HepG2 (cell line): Measurements from ENCODE around the gene LAPTM4A. TPM values are rescaled to one million over a fixed set of nuclear protein-coding genes. Genes with fewer than 3 reads are reported as not detected.
A peak's percentile ranks its signal among the peaks of the same experiment; 100 is the strongest.

ENCODE experiments used
- ATAC-seq: fragments of 200-7000 bp; cut with Tn5 transposase; 3 replicates; pipeline ENCODE4 v1.9.1; 2020; ENCODE audit warnings: mild to moderate bottlenecking, moderate library complexity
- BruUV-seq: library from RNA; stranded (reverse); fragments of 400-500 nt; replicated peaks from 2 replicates; lab custom pipeline; 2021; lab: Mats Ljungman, UMichigan
- CTCF ChIA-PET: fragments of 300-600 bp; formaldehyde crosslinking; extraction: SDS; loops from one replicate; lab custom pipeline; 2021; ENCODE audit warnings: low total read pairs, inconsistent platforms, low intra/inter-chr PET ratio; lab: Yijun Ruan, JAX
- POLR2A ChIA-PET: fragments of 350-600 bp; sonication (Branson Sonifier 250); formaldehyde crosslinking; loops from one replicate; lab custom pipeline; 2020; ENCODE audit warnings: antibody characterized with exemption, inconsistent platforms; lab: Yijun Ruan, JAX
- DNase-seq: peaks from one replicate; pipeline ENCODE4 v3.0.0-alpha.2; 2015; ENCODE audit warnings: low spot score
- FAIRE-seq: peaks from 3 replicates; lab custom pipeline; 2011; peaks lifted over from hg19 to GRCh38; lab: Jason Lieb, UNC
- H2AFZ ChIP-seq: one replicate; pipeline ENCODE4 v1.6.1; 2011; ENCODE audit warnings: low read length, inconsistent platforms
- H3K27ac ChIP-seq: fragments of 300-600 bp; 3 replicates; pipeline ENCODE4 v1.8.0; 2011; ENCODE audit warnings: mixed run types, mild to moderate bottlenecking, mixed read lengths, low read length, inconsistent platforms; ENCODE audit not compliant: insufficient read depth; ENCODE audit errors: extremely low read length
- H3K27me3 ChIP-seq, 2 experiments: fragments of 200-600 bp in 1 of 2; 2 replicates in 1 of 2; 3 replicates in 1 of 2; pipeline versions ENCODE4 v1.6.0 to v1.8.0; 2011; ENCODE audit warnings: low read length in 2 of 2, mild to moderate bottlenecking in 2 of 2, moderate library complexity in 2 of 2, inconsistent platforms in 1 of 2; ENCODE audit not compliant: insufficient read depth in 2 of 2, control insufficient read depth in 1 of 2
- H3K36me3 ChIP-seq, 2 experiments: fragments of 200-600 bp in 1 of 2; replicated peaks in 1 of 2; 2 replicates in 1 of 2; 3 replicates in 1 of 2; pipeline versions ENCODE4 v1.5.1 to v1.8.0; 2011; ENCODE audit warnings: low read length in 2 of 2, inconsistent platforms in 1 of 2; ENCODE audit not compliant: insufficient read depth in 2 of 2, control insufficient read depth in 1 of 2
- H3K4me1 ChIP-seq: 2 replicates; pipeline ENCODE4 v1.5.1; 2012; ENCODE audit warnings: low read length, inconsistent platforms; ENCODE audit not compliant: insufficient read depth
- H3K4me2 ChIP-seq: 2 replicates; pipeline ENCODE4 v1.6.0; 2011; ENCODE audit warnings: low read depth, low read length, inconsistent platforms
- H3K4me3 ChIP-seq, 3 experiments: fragments of 200-600 bp in 1 of 3; sonication (generic), shearing (Covaris generic) in 1 of 3; replicated peaks in 1 of 3; 2 replicates each; pipeline ENCODE4 v1.5.1; 2011 to 2016; ENCODE audit warnings: low read length in 3 of 3, inconsistent platforms in 2 of 3, low read depth in 2 of 3, mild to moderate bottlenecking in 2 of 3, control low read depth in 1 of 3, mixed read lengths in 1 of 3; ENCODE audit not compliant: insufficient read depth in 1 of 3
- H3K79me2 ChIP-seq: one replicate; pipeline ENCODE4 v1.6.1; 2011; ENCODE audit warnings: low read length, inconsistent platforms; ENCODE audit not compliant: insufficient read depth
- H3K9ac ChIP-seq: 2 replicates; pipeline ENCODE4 v1.6.0; 2011; ENCODE audit warnings: mild to moderate bottlenecking, low read depth, low read length, inconsistent platforms; ENCODE audit not compliant: insufficient read depth
- H3K9me3 ChIP-seq: 2 replicates; pipeline ENCODE4 v1.5.1; 2012; ENCODE audit warnings: mild to moderate bottlenecking, low read length
- H4K20me1 ChIP-seq: 2 replicates; pipeline ENCODE4 v1.6.0; 2011; ENCODE audit warnings: inconsistent platforms, mild to moderate bottlenecking, low read length, moderate library complexity; ENCODE audit not compliant: insufficient read depth
- AGO1 ChIP-seq: fragments of 200-400 bp; formaldehyde crosslinking; IDR thresholded peaks from 2 replicates; pipeline ENCODE4 v1.6.1; 2017; ENCODE audit warnings: mild to moderate bottlenecking, low read depth, low read length, moderate library complexity; ENCODE audit not compliant: poor library complexity, severe bottlenecking
- BRD4 ChIP-seq: sonication (generic); formaldehyde crosslinking; IDR thresholded peaks from 2 replicates; pipeline ENCODE4 v1.4.0; 2020; ENCODE audit warnings: missing genetic modification reagents
- HOMEZ ChIP-seq: IDR thresholded peaks from 2 replicates; pipeline ENCODE4 v1.6.1; 2016; ENCODE audit warnings: low read depth
- MIER3 ChIP-seq: IDR thresholded peaks from 2 replicates; pipeline ENCODE4 v1.6.1; 2016; ENCODE audit warnings: missing compliant biosample characterization, borderline replicate concordance
- NFYC ChIP-seq: IDR thresholded peaks from 2 replicates; pipeline ENCODE4 v1.6.1; 2016; ENCODE audit warnings: missing genetic modification reagents, missing compliant biosample characterization
- RARA ChIP-seq: IDR thresholded peaks from 2 replicates; pipeline ENCODE4 v1.6.1; 2016; ENCODE audit warnings: missing genetic modification reagents, missing compliant biosample characterization
- TMF1 ChIP-seq: sonication (generic); formaldehyde crosslinking; IDR thresholded peaks from 2 replicates; pipeline ENCODE4 v1.8.1; 2022; ENCODE audit warnings: low read depth, missing genetic modification reagents
- ZBTB39 ChIP-seq: sonication (generic); formaldehyde crosslinking; IDR thresholded peaks from 2 replicates; pipeline ENCODE4 v1.5.0; 2020; ENCODE audit warnings: missing genetic modification reagents
- ZFP90 ChIP-seq: sonication (generic); formaldehyde crosslinking; IDR thresholded peaks from 2 replicates; pipeline ENCODE4 v1.8.0; 2022; ENCODE audit warnings: missing genetic modification reagents, mild to moderate bottlenecking, inconsistent platforms, borderline replicate concordance
- ZNF317 ChIP-seq: sonication (generic); formaldehyde crosslinking; IDR thresholded peaks from 2 replicates; pipeline ENCODE4 v1.5.0; 2020; ENCODE audit warnings: mild to moderate bottlenecking, missing genetic modification reagents
- ZNF460 ChIP-seq: sonication (generic); formaldehyde crosslinking; IDR thresholded peaks from 2 replicates; pipeline ENCODE4 v1.5.1; 2020; ENCODE audit warnings: missing genetic modification reagents, mild to moderate bottlenecking, borderline replicate concordance
- ZNF724P ChIP-seq: sonication (generic); formaldehyde crosslinking; IDR thresholded peaks from 2 replicates; pipeline ENCODE4 v1.8.0; 2022; ENCODE audit warnings: missing genetic modification reagents, borderline replicate concordance
- ZNF75D ChIP-seq: sonication (generic); formaldehyde crosslinking; IDR thresholded peaks from 2 replicates; pipeline ENCODE4 v1.8.1; 2023; ENCODE audit warnings: missing genetic modification reagents, mild to moderate bottlenecking, borderline replicate concordance
- WGBS: methylation state at CpG from one replicate; pipeline ENCODE4 v1.1.6; 2017; ENCODE audit warnings: low lambda C conversion rate; 5-methylcytosine and 5-hydroxymethylcytosine counted together
- in situ Hi-C: cut with HindIII; loops from 2 replicates; pipeline ENCODE4 v1.10.0; 2017; ENCODE audit warnings: low pct_unique_long_range_greater_than_20kb; ENCODE audit not compliant: extremely low pct_ligation_motif_present
- intact Hi-C: fragments of 100-400 bp; cut with micrococcal nuclease; formaldehyde crosslinking; loops from one replicate; pipeline ENCODE4 v1.10.0; 2022; ENCODE audit not compliant: unreplicated experiment
- polyA plus RNA-seq, 8 experiments: library from polyadenylated mRNA; depleted of rRNA in 3 of 8; stranded (reverse) in 7 of 8; unstranded in 1 of 8; fragments of >200 nt; fragmentation: Illumina TruSeq in 4 of 8; extraction: Trizol in 4 of 8; gene quantifications; 2 replicates each; pipeline versions ENCODE4 v1.2.1 to v1.2.3, GENCODE V29; 2011 to 2016; ENCODE audit warnings: low read depth in 4 of 8, missing spikeins in 1 of 8, mixed read lengths in 1 of 8; ENCODE audit not compliant: insufficient read depth in 1 of 8
- total RNA-seq, 5 experiments: library from RNA; depleted of rRNA; stranded (reverse); fragments of >200 nt; fragmentation: Illumina TruSeq; extraction: Trizol; gene quantifications; 2 replicates each; pipeline ENCODE4 v1.2.3, GENCODE V29; 2016; ENCODE audit warnings: low read depth in 1 of 5
- TF ChIP-seq, protein P1 (sequence below): fragments of 450-650 bp; IDR thresholded peaks from 2 replicates; pipeline ENCODE4 v1.6.1; 2017; ENCODE audit warnings: mild to moderate bottlenecking
- TF ChIP-seq, protein P2 (sequence below): sonication (generic); formaldehyde crosslinking; IDR thresholded peaks from 2 replicates; pipeline ENCODE4 v1.8.0; 2022; ENCODE audit warnings: missing genetic modification reagents, low read depth, mild to moderate bottlenecking, borderline replicate concordance

The LAPTM4A gene
- total and polyA plus RNA-seq, 2 of the 13 experiments (the other 11 are each of a cell fraction or from before 2014, with no cell fraction given) = 116 to 558 TPM

DNA sequence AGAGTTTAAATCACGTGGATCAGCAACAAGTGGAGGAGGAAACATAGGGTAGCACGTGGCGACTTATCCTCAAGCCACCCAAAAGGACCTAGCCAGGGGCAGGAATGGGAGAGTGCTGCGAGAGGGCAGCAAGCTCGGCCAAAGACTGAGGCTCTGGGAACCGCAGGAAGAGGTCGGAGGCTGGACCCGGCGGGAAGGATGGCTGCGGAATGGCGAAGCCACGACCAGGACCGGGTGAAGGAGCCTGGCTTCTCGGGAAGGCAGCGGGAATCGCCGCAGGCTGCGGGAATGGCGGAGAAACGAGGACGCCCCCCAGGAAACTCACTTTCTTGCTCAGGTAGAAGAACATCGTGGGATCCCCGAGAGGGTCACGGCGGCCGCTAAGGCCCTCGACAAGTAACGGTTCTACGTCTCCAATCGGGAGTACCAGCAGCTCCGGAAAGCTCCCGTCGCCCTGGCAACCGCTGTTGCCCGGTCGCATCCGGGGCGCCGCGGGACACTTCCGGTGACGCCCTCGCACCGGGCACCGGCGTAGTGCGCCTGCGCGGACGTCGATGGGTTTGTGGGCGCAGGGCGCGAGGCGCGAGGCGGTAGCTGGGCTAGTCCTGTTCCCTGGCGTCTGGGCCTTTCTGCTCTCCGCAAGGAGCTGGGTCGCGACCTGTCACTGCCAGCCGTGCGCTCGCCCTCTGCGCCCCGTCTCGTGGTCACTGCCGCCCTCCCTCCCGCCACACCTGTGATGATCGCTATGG lies 61.6 kb downstream of the LAPTM4A start, which contains the start of gene WDR35:
Gene WDR35, minus strand, starts transcription at position 439 of the 749 bp plus-strand sequence. Its CDS starts 90 bp downstream, at position 349.
- H3K9me3 ChIP-seq = no peaks in the 10 kb centered on the region
- peak within 1 kb of the TSS; percentile 75 to 90 (median 78) for H3K4me3 ChIP-seq
- FAIRE-seq = no peak
- peak within 1 kb of the TSS; percentile 57 for H2AFZ ChIP-seq
- under 1% methylated on average over 26 of the region's 70 CpGs for WGBS
- peaks cover 22% of the 10 kb centered on the region for H3K79me2 ChIP-seq
- peak; percentile 90 for DNase-seq
- peaks cover 30% of the 10 kb centered on the region for H3K4me1 ChIP-seq
- in situ Hi-C loops = no loop called here
- CTCF ChIA-PET = interaction anchor here (2.0 kb wide), 1 partner anchor 108 kb away, joined by 5 read pairs; no protein-coding TSS in a partner anchor
- H3K9ac ChIP-seq = peak within 1 kb of the TSS; percentile 69
- peak within 1 kb of the TSS; percentile 92 for H3K4me2 ChIP-seq
- peaks cover 3 to 4% of the 10 kb centered on the region in 2 experiments; a peak in 4 of 5 replicates for H3K36me3 ChIP-seq
- ATAC-seq = peak; percentile 97
- BruUV-seq = no TSS peak
- no peaks in the 10 kb centered on the region for H4K20me1 ChIP-seq
- H3K27me3 ChIP-seq = no peaks in the 10 kb centered on the region; a peak in 1 of 5 replicates
- intact Hi-C loops = loop anchor here (1.0 to 2.0 kb wide), 2 partner anchors 25 to 61 kb away; partner anchors contain the start of gene LAPTM4A
- POLR2A ChIA-PET = interaction anchor here (0.5 to 2.0 kb wide), 11 partner anchors 17 to 235 kb away, joined by 3 to 28 read pairs (median 6); partner anchors contain the start of genes LAPTM4A and TTC32
- peak within 1 kb of the TSS; percentile 70 for H3K27ac ChIP-seq
- peak; percentile 85; the same call in 1 of the 2 replicates for TF ChIP-seq ZBTB39 (CRISPR knock-in tag)
- peak; percentile 84 for TF ChIP-seq BRD4 (CRISPR knock-in tag)
- peak; percentile 69; the same call in 1 of the 2 replicates for TF ChIP-seq RARA
- no peak for TF ChIP-seq ZNF75D (CRISPR knock-in tag)
- TF ChIP-seq, protein P1, sequence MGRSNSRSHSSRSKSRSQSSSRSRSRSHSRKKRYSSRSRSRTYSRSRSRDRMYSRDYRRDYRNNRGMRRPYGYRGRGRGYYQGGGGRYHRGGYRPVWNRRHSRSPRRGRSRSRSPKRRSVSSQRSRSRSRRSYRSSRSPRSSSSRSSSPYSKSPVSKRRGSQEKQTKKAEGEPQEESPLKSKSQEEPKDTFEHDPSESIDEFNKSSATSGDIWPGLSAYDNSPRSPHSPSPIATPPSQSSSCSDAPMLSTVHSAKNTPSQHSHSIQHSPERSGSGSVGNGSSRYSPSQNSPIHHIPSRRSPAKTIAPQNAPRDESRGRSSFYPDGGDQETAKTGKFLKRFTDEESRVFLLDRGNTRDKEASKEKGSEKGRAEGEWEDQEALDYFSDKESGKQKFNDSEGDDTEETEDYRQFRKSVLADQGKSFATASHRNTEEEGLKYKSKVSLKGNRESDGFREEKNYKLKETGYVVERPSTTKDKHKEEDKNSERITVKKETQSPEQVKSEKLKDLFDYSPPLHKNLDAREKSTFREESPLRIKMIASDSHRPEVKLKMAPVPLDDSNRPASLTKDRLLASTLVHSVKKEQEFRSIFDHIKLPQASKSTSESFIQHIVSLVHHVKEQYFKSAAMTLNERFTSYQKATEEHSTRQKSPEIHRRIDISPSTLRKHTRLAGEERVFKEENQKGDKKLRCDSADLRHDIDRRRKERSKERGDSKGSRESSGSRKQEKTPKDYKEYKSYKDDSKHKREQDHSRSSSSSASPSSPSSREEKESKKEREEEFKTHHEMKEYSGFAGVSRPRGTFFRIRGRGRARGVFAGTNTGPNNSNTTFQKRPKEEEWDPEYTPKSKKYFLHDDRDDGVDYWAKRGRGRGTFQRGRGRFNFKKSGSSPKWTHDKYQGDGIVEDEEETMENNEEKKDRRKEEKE = no peak
- TF ChIP-seq ZFP90 (CRISPR knock-in tag) = peak; percentile 95; the same call in 1 of the 2 replicates
- TF ChIP-seq NFYC (CRISPR knock-in tag) = 0 out of 2 replicates have a peak, but pooled peaks have one; percentile 46
- TF ChIP-seq ZNF460 (CRISPR knock-in tag) = no peak
- peak; percentile 95 for TF ChIP-seq TMF1 (CRISPR knock-in tag)
- peak; percentile 89 for TF ChIP-seq AGO1
- TF ChIP-seq HOMEZ (CRISPR knock-in tag) = peak; percentile 28; the same call in 1 of the 2 replicates
- peak; percentile 86 for TF ChIP-seq ZNF317 (CRISPR knock-in tag)
- peak; percentile 67 for TF ChIP-seq MIER3 (CRISPR knock-in tag)
- TF ChIP-seq ZNF724P (CRISPR knock-in tag) = peak; percentile 99; the same call in 1 of the 2 replicates
- TF ChIP-seq, protein P2, sequence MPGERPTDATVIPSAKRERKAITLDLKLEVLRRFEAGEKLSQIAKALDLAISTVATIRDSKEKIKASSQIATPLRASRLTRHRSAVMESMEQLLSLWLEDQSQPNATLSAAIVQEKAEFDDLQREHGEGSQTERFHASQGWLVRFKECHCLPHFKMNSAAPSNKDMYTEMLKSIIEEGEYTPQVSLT (CRISPR knock-in tag) = peak; percentile 96; the same call in 1 of the 2 replicates
